ENCODE results near the gene MSMP. TPM values are rescaled to one million over a fixed set of nuclear protein-coding genes. Genes with fewer than 3 reads are reported as not detected.

MSMP gene
- total and polyA plus RNA-seq, 9 of the 15 experiments (the other 6 are each of a cell fraction or from before 2014, with no cell fraction given) = 0.60 TPM; not detected in 8

- TSS peak; percentile 71 for BruUV-seq (replicated peaks)
- peak overlapping the region; percentile 85 to 91 for H3K9ac ChIP-seq (ENCODE audit: insufficient read depth in 1 of 2, low read depth in 2 of 2, low read length in 2 of 2)
- POLR2A ChIA-PET = interaction anchor here (0.6 to 2.8 kb wide), 15 partner anchors 9 to 631 kb away, joined by 3 to 13 read pairs (median 5); partner anchors contain the start of genes CCDC107, GBA2, RGP1 and RMRP
- H3K9me1 ChIP-seq (ENCODE audit: control insufficient read depth, insufficient read depth, low read length) = no peaks in the 10 kb centered on the region
- peaks cover 48% of the 10 kb centered on the region for H3K36me3 ChIP-seq (ENCODE audit: control insufficient read depth, insufficient read depth, low read length)
- peaks cover 11% of the 10 kb centered on the region; the same call in 1 of the 2 replicates for H4K20me1 ChIP-seq (replicated peaks; ENCODE audit: control insufficient read depth, insufficient read depth, low read length)
- no peaks in the 10 kb centered on the region for H3K9me3 ChIP-seq (replicated peaks; ENCODE audit: control insufficient read depth, insufficient read depth, low read depth, low read length)
- peak overlapping the region; percentile 85 for H3K4me3 ChIP-seq
- H3K27me3 ChIP-seq (ENCODE audit: control insufficient read depth in 2 of 2, insufficient read depth in 2 of 2, low read length in 2 of 2) = no peaks in the 10 kb centered on the region
- DNase-seq (ENCODE audit: extremely low read depth in 1 of 4, low spot score in 3 of 4) (peak; percentile 24 to 66 (median 41)), FAIRE-seq (peak; percentile 81), ATAC-seq (no peak)
- CTCF ChIA-PET (ENCODE audit: low intra/inter-chr PET ratio) = no interaction called here
- intact Hi-C loops (cut with micrococcal nuclease) = loop anchor here (2.0 to 10.0 kb wide), 3 partner anchors 16 to 82 kb away; partner anchors contain the start of genes GBA2, HINT2, RGP1 and SPAG8
- peaks cover 23 to 29% of the 10 kb centered on the region in 2 experiments; a peak in 4 of 5 replicates for H3K4me1 ChIP-seq (replicated peaks in 1 of 2; ENCODE audit: control insufficient read depth in 2 of 2, insufficient read depth in 2 of 2, low read length in 2 of 2)
- peaks cover 59% of the 10 kb centered on the region for H3K79me2 ChIP-seq (ENCODE audit: control insufficient read depth, insufficient read depth, low read length)
- in situ Hi-C loops (cut with MboI) = no loop called here
- peak overlapping the region; percentile 94 for H3K4me2 ChIP-seq (ENCODE audit: insufficient read depth, low read length)
- H3K27ac ChIP-seq (ENCODE audit: extremely low read depth, low read depth, low read length) = peak overlapping the region; percentile 97
- WGBS (ENCODE audit: insufficient coverage, low coverage, missing lambda C conversion rate) = 2% methylated on average over 14 of the region's 14 CpGs
- H2AFZ ChIP-seq (ENCODE audit: low read depth, low read length) = peak overlapping the region; percentile 76
- TF ChIP-seq HNRNPL (IDR thresholded peaks at IDR 0.05; ENCODE audit: low read depth, low read length) (no peak), MYC (IDR thresholded peaks at IDR 0.05; ENCODE audit: low read depth, low read length) (no peak), MYC (CRISPR knock-in tag; IDR thresholded peaks at IDR 0.05; ENCODE audit: borderline replicate concordance, low read depth) (no peak), WHSC1 (IDR thresholded peaks at IDR 0.05; ENCODE audit: low read length) (no peak), RBM25 (IDR thresholded peaks at IDR 0.05; ENCODE audit: low read depth, low read length, severe bottlenecking) (no peak), ZNF212 (CRISPR knock-in tag; IDR thresholded peaks at IDR 0.05) (no peak), FOXK2 (conservative IDR thresholded peaks at IDR 0.05 in 1 of 2, IDR thresholded peaks at IDR 0.05 in 1 of 2; ENCODE audit: low read depth in 2 of 2) (no peak), PPARD (CRISPR knock-in tag; IDR thresholded peaks at IDR 0.05) (no peak), ATF1 (CRISPR knock-in tag; IDR thresholded peaks at IDR 0.05) (no peak), ATF1 (tag; IDR thresholded peaks at IDR 0.05) (no peak), BCOR (IDR thresholded peaks at IDR 0.05) (no peak), ZNF444 (CRISPR knock-in tag; IDR thresholded peaks at IDR 0.05) (no peak), LARP7 (IDR thresholded peaks at IDR 0.05) (no peak), SETDB1 (IDR thresholded peaks at IDR 0.05; ENCODE audit: low read length) (no peak), ZNF197 (CRISPR knock-in tag; IDR thresholded peaks at IDR 0.05; ENCODE audit: low read depth) (no peak), TCF7 (IDR thresholded peaks at IDR 0.05; ENCODE audit: borderline replicate concordance) (no peak), KLF13 (tag; IDR thresholded peaks at IDR 0.05; ENCODE audit: borderline replicate concordance, low read depth) (no peak), POU5F1 (IDR thresholded peaks at IDR 0.05; ENCODE audit: borderline replicate concordance, low read depth, low read length, partially characterized antibody) (no peak), KDM2B (CRISPR knock-in tag; IDR thresholded peaks at IDR 0.05) (no peak), MAZ (CRISPR knock-in tag; conservative IDR thresholded peaks at IDR 0.05 in 1 of 2, IDR thresholded peaks at IDR 0.05 in 1 of 2) (0 out of 4 replicates have a peak, but pooled peaks of 1 of the 2 experiments have one; percentile 41), ZNF699 (CRISPR knock-in tag; IDR thresholded peaks at IDR 0.05; ENCODE audit: insufficient replicate concordance) (no peak)
- TF ChIP-seq, protein P1, sequence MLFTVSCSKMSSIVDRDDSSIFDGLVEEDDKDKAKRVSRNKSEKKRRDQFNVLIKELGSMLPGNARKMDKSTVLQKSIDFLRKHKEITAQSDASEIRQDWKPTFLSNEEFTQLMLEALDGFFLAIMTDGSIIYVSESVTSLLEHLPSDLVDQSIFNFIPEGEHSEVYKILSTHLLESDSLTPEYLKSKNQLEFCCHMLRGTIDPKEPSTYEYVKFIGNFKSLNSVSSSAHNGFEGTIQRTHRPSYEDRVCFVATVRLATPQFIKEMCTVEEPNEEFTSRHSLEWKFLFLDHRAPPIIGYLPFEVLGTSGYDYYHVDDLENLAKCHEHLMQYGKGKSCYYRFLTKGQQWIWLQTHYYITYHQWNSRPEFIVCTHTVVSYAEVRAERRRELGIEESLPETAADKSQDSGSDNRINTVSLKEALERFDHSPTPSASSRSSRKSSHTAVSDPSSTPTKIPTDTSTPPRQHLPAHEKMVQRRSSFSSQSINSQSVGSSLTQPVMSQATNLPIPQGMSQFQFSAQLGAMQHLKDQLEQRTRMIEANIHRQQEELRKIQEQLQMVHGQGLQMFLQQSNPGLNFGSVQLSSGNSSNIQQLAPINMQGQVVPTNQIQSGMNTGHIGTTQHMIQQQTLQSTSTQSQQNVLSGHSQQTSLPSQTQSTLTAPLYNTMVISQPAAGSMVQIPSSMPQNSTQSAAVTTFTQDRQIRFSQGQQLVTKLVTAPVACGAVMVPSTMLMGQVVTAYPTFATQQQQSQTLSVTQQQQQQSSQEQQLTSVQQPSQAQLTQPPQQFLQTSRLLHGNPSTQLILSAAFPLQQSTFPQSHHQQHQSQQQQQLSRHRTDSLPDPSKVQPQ (CRISPR knock-in tag; IDR thresholded peaks at IDR 0.05; ENCODE audit: borderline replicate concordance) = no peak
Measured at GRCh38 chr9:35732800-35733541, 21.1 kb downstream of the MSMP start.

All from K562 (cell line).